GM12872 (cell line): ENCODE measurements around the gene RAB14.

ENCODE experiments used
- CTCF ChIP-seq: IDR thresholded peaks from 3 replicates; pipeline ENCODE4 v1.5.1; 2011; ENCODE audit warnings: low read depth, mild to moderate bottlenecking, low read length, moderate library complexity; ENCODE audit not compliant: insufficient read depth

Gene RAB14

DNA sequence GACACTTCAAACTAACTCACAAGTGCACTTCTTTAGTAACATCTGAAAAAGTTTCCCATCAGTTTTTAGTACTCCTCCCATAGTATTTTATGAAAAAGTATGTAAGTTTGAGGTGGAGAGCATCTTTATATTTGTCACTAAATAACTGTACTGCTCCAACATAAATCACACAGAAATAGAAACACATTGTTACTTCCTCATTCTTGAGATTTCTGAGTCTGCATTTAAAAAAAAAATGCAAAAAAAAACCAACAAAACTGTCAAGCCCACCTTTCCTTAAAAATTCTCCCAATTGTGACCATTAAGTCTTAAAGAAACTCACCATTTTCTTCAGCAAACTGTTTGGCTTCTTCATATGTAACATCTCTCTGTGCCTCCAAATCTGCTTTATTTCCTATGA lies 18.7 kb downstream of the RAB14 start:
- TF ChIP-seq CTCF, result no peak

DNA sequence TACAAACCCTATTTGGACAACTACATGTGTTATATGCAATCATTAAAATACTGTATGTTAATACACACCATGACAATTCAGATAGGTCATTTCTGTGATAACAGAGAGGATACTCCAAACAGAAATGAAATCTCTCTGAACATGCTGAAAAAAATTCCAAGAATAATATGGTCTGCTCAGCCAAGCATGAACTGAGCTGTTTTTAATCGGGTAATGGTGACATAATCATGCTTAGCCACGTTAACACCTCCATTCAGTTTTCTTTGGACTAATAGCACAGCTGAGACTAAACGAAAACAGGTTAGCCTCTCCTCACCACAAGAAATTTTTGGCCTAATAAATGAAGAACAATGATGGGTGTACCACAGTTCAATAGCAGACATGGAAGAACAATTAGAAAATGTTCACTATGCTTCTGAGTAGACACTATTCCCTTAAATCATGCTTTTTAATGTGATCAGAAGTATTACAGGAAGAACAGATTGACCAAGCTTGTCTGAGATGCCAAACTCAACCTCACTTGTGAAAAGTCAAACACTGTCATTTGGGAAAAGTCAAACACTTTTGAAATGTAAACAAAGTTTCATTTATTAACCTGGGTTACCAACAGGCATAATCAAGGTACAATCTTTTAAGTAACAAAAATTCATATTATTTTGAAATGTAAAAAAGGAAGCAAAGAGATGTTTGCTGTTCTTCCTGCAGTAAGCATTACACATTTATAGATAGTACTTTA lies 19.4 kb downstream of the RAB14 start:
- TF ChIP-seq CTCF, result no peak

DNA sequence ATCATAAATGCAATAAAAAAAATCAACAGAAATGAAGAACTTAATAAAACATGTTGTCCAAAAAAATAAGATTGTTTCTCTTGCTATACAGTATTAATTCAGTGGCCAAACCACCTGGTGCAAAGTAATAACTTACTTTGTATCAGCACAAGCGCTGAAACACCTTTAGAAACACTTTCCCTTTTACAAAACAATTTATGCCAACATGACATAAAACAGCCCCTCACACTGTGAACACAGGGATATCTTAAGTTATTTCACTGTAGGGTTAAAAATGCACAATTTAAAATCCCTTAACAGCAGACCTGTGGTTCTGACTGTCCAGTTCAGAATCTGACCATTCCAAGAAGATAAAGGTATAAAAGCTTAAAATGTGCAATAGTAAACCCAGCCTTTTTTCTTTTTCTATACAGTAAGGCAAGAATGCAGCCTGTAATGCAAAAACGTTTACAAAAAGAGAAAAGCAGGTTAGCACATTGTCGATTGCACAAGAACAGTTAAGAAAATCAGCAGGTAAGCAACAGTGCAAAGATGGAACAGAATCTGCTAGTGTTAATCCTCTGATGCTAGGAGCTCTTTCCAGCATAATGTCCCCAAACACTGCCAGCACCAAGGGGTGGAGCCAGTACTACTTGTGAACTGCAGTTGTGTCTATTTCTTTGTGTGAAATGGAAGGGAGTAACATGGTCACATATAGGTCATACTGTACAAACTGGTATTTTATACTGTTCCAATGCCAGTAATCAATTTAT lies 21.6 kb downstream of the RAB14 start:
- TF ChIP-seq CTCF, result no peak

DNA sequence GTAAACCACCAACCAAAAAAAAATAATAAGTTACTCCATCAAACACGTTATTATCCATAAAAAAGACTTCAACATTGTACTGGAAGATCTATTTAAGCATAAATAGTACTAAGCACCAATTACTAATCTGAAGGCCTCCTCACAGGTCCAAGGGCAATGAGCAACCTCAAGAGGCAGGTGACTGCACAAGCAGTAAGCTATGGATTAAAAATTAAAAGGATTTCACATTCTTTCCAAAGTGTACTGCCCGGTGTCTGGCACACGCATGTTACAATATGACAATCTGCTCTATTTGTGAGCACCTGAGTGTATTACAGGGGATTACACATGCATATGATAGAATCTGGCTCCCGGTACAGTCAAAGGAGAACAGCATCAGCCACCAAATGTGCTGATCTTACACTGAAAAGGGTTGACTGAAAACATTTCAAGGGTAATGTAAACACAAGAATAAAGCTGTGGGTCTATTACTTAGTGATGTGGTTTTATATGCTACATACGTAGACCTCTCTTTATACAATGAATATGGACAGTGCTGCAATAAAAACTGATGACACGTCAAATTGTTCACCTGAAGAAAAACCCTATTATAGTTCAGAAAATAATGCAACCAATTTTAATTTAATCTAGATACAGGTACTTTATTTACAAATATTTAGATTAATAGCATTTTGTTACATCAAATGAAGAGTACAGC lies 22.8 kb downstream of the RAB14 start:
- no peak for TF ChIP-seq CTCF

- TF ChIP-seq CTCF, result no peak
These were observed 28.2 kb downstream of the RAB14 start for GRCh38 chr9:121173501-121173900.

DNA sequence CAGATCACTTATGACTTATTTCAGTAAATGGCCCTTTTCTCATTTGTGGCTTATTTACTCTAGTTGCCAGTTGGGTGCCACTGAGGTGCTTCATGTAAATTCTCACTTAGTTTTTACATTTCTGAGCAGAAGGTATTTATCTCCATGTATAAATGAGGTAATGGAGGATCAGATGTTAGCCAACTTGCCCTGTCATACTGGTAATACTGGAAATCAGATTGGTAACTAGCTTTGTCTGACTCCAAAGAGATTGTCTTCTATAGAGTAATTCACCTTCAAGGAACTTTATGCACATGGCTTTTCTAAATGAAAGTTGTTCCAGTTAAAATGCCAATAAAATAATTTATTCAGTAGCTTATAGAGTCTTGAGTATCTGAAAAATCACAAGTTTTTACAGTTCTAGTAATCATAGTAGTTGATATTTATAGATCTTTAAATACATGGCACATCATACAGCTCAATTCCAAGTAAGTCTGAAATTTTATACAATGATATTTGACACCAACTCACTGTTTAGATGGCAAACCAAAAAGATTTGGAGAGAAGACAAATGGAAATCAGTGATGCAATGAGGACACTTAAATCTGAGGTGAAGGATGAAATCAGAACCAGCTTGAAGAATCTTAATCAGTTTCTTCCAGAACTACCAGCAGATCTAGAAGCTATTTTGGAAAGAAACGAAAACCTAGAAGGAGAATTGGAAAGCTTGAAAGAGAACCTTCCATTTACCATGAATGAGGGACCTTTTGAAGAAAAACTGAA lies 28.8 kb downstream of the RAB14 start:
- no peak for TF ChIP-seq CTCF

GRCh38 chr9:121171236-121171635 lies 30.4 kb downstream of the RAB14 start:
- TF ChIP-seq CTCF, result no peak
